HepG2 (cell line): ENCODE data around the gene KRT40.

Source experiments
- EP300 ChIP-seq, 3 experiments: sonication (generic) in 1 of 3; formaldehyde crosslinking in 1 of 3; IDR thresholded peaks; 2 replicates each; pipeline versions ENCODE4 v1.5.1 to v1.6.1; 2011 to 2020; ENCODE audit warnings: low read depth in 2 of 3, low read length in 2 of 3, borderline replicate concordance in 1 of 3, improper control_type of control experiment in 1 of 3, mild to moderate bottlenecking in 1 of 3, missing genetic modification reagents in 1 of 3, moderate library complexity in 1 of 3
- TCF12 ChIP-seq, 2 experiments: fragments of 450-650 bp in 1 of 2; sonication (generic) in 1 of 2; formaldehyde crosslinking in 1 of 2; IDR thresholded peaks; 2 replicates each; pipeline versions ENCODE4 v1.6.1 to v1.8.0; 2017 to 2022; ENCODE audit warnings: antibody characterized with exemption in 1 of 2, mild to moderate bottlenecking in 1 of 2, missing genetic modification reagents in 1 of 2, moderate library complexity in 1 of 2
- TF ChIP-seq, protein P1 (sequence below): IDR thresholded peaks from 2 replicates; pipeline ENCODE4 v1.6.1; 2016; ENCODE audit warnings: missing biosample characterization, missing genetic modification reagents, low read depth
- TF ChIP-seq, protein P2 (sequence below): IDR thresholded peaks from 2 replicates; pipeline ENCODE4 v1.6.1; 2012; ENCODE audit warnings: inconsistent platforms

DNA sequence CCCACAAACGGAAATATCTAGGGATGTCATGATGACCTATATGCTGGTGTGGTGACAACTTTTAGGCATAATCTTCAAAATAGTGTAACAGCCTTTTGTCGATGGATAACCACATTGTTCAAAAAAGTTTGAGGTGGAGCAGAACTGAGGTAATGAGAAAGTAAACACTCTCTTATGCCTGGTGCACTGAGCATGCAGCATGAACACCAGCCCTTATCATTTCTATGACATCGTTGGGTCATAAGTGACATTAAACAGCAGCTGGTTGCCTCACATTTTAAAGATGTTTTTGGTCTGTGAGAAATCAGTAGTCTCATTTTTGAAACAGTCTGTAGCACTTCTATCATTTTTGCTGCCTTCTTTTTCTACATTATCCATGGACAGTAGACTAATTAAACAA is 48.5 kb downstream of the KRT40 start:
- no peak for TF ChIP-seq TCF12 (IDR thresholded peaks at IDR 0.05)
- no peak for TF ChIP-seq TCF12 (CRISPR knock-in tag; IDR thresholded peaks at IDR 0.05)
- TF ChIP-seq, protein P1, sequence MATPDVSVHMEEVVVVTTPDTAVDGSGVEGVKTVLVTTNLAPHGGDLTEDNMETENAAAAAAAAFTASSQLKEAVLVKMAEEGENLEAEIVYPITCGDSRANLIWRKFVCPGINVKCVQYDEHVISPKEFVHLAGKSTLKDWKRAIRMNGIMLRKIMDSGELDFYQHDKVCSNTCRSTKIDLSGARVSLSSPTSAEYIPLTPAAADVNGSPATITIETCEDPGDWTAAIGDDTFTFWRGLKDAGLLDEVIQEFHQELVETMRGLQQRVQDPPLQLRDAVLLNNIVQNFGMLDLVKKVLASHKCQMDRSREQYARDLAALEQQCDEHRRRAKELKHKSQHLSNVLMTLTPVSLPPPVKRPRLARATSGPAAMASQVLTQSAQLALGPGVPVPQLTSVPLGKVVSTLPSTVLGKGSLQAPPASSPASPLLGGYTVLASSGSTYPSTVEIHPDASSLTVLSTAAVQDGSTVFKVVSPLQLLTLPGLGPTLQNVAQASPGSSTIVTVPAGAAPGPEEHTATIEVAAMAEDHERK (CRISPR knock-in tag): no peak
- TF ChIP-seq, protein P2, sequence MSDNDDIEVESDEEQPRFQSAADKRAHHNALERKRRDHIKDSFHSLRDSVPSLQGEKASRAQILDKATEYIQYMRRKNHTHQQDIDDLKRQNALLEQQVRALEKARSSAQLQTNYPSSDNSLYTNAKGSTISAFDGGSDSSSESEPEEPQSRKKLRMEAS: no peak
- no peak for TF ChIP-seq EP300 (IDR thresholded peaks at IDR 0.05; ENCODE audit: low read depth in 2 of 2, low read length in 2 of 2)
- no peak for TF ChIP-seq EP300 (CRISPR knock-in tag; IDR thresholded peaks at IDR 0.05; ENCODE audit: borderline replicate concordance)
